PC-3 (cell line): ENCODE measurements around the gene SDSL. TPM values are rescaled to one million over a fixed set of nuclear protein-coding genes. Genes with fewer than 3 reads are reported as not detected.

Experiments
- ATAC-seq: fragments of 200-7000 bp; cut with Tn5 transposase; 2 replicates; pipeline ENCODE4 v1.9.1; 2020; ENCODE audit warnings: mild to moderate bottlenecking, moderate library complexity
- BruUV-seq: library from RNA; stranded (reverse); fragments of 400-500 nt; replicated peaks from 2 replicates; lab custom pipeline; 2021; lab: Mats Ljungman, UMichigan
- CTCF ChIA-PET: fragments of 300-600 bp; sonication (Branson Sonifier 250); formaldehyde crosslinking; loops from one replicate; lab custom pipeline; 2022; ENCODE audit warnings: antibody characterized with exemption; lab: Charles Lee
- POLR2A ChIA-PET: fragments of 300-600 bp; sonication (Branson Sonifier 250); formaldehyde crosslinking; loops from one replicate; lab custom pipeline; 2022; ENCODE audit warnings: antibody characterized with exemption; ENCODE audit not compliant: unreplicated experiment; lab: Charles Lee
- DNase-seq: peaks from one replicate; pipeline ENCODE4 v3.0.0-alpha.2; 2015
- H2AFZ ChIP-seq: fragments of 300-600 bp; sonication (generic); 2 replicates; pipeline ENCODE4 v1.6.0; 2016; ENCODE audit warnings: antibody characterized with exemption, low read length
- H3F3A ChIP-seq: fragments of 300-600 bp; sonication (generic); one replicate; pipeline ENCODE4 v1.6.0; 2017; ENCODE audit warnings: antibody characterized with exemption, low read length, control low read depth, mild to moderate bottlenecking; ENCODE audit not compliant: unreplicated experiment
- H3K27ac ChIP-seq: fragments of 300-600 bp; sonication (generic); 2 replicates; pipeline ENCODE4 v1.5.1; 2016; ENCODE audit warnings: mild to moderate bottlenecking, low read length
- H3K27me3 ChIP-seq: fragments of 300-600 bp; sonication (generic); 2 replicates; pipeline ENCODE4 v1.6.1; 2016; ENCODE audit warnings: low read length, mixed read lengths
- H3K36me3 ChIP-seq: fragments of 300-600 bp; sonication (generic); 2 replicates; pipeline ENCODE4 v1.6.1; 2016; ENCODE audit warnings: low read depth, mixed run types, low read length, mixed read lengths
- H3K4me1 ChIP-seq: fragments of 300-600 bp; sonication (generic); 2 replicates; pipeline ENCODE4 v1.5.1; 2016; ENCODE audit warnings: low read length; ENCODE audit not compliant: insufficient read depth
- H3K4me2 ChIP-seq: fragments of 300-600 bp; sonication (generic); 2 replicates; pipeline ENCODE4 v1.6.0; 2016; ENCODE audit warnings: low read length
- H3K4me3 ChIP-seq: fragments of 300-600 bp; sonication (generic); 2 replicates; pipeline ENCODE4 v1.5.1; 2016; ENCODE audit warnings: mild to moderate bottlenecking, low read length, mixed read lengths
- H3K79me2 ChIP-seq: fragments of 300-600 bp; sonication (generic); 2 replicates; pipeline ENCODE4 v1.6.1; 2017; ENCODE audit warnings: low read length, mixed read lengths
- H3K9ac ChIP-seq: fragments of 300-600 bp; sonication (generic); 2 replicates; pipeline ENCODE4 v1.6.0; 2016; ENCODE audit warnings: mild to moderate bottlenecking, low read length
- H3K9me2 ChIP-seq: fragments of 300-600 bp; sonication (generic); replicated peaks from 2 replicates; pipeline ENCODE4 v1.6.1; 2016; ENCODE audit warnings: mixed run types, low read length, mixed read lengths
- H3K9me3 ChIP-seq: fragments of 300-600 bp; sonication (generic); 2 replicates; pipeline ENCODE4 v1.6.1; 2016; ENCODE audit warnings: low read length, mixed read lengths
- H4K20me1 ChIP-seq: fragments of 300-600 bp; sonication (generic); 2 replicates; pipeline ENCODE4 v1.6.1; 2016; ENCODE audit warnings: low read length, mixed read lengths
- CTCF ChIP-seq: fragments of 300-600 bp; sonication (generic); conservative IDR thresholded peaks from 2 replicates; pipeline ENCODE4 v1.5.1; 2017; ENCODE audit warnings: antibody characterized with exemption, low read depth, mild to moderate bottlenecking, low read length
- EZH2 ChIP-seq: fragments of 300-600 bp; sonication (generic); IDR thresholded peaks from one replicate; pipeline ENCODE4 v1.6.1; 2017; ENCODE audit warnings: antibody characterized with exemption, mild to moderate bottlenecking, low read length; ENCODE audit not compliant: unreplicated experiment
- EZH2phosphoT487 ChIP-seq: fragments of 300-600 bp; sonication (generic); IDR thresholded peaks from 2 replicates; pipeline ENCODE4 v1.6.1; 2018; ENCODE audit warnings: mild to moderate bottlenecking, antibody characterized with exemption, low read length, borderline replicate concordance
- intact Hi-C: fragments of 100-400 bp; cut with micrococcal nuclease; formaldehyde crosslinking; loops from 2 replicates; pipeline ENCODE4 v1.9.0; 2023
- total RNA-seq: library from RNA; depleted of rRNA; stranded (reverse); fragments of >200 nt; gene quantifications from 2 replicates; pipeline ENCODE4 v1.2.3, GENCODE V29; 2014

Gene SDSL
- total RNA-seq, 1 experiment from 2014 or later = 14.0 TPM

DNA sequence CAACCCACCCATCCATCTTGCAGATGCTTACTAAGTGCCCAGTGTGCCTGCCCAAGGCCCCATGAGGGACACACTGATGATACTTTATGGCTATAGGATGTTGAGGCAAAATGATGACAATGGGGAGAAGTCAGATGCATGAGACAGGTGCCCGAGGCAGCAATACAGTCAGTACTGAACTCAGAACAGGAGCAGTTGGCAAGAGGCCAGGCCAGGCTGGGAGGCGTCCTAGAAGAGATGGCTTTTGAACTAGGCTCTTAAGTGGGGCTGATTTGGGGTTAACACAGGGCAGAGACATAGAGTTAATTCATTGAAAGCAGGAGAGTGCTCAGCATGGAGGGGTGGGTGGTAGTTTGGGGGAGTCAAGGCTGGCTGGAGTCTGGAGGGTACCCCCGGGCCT lies 48.2 kb upstream of the SDSL start:
- BruUV-seq = no TSS peak
- Histone ChIP-seq H3K27me3 (no peaks in the 10 kb centered on the region), H3K9ac (no peak overlapping the region), H3F3A (no peaks in the 10 kb centered on the region), H3K9me3 (no peaks in the 10 kb centered on the region), H3K4me2 (no peak overlapping the region), H3K4me3 (no peak overlapping the region), H4K20me1 (no peaks in the 10 kb centered on the region), H3K27ac (no peak overlapping the region), H2AFZ (no peak overlapping the region), H3K36me3 (peaks cover 19% of the 10 kb centered on the region), H3K79me2 (no peaks in the 10 kb centered on the region), H3K4me1 (no peaks in the 10 kb centered on the region), H3K9me2 (no peaks in the 10 kb centered on the region)
- intact Hi-C loops = no loop called here
- ChIA-PET POLR2A (no interaction called here), CTCF (no interaction called here)
- ATAC-seq (no peak), DNase-seq (no peak)
- no peak for TF ChIP-seq EZH2phosphoT487
- no peak for TF ChIP-seq EZH2
- no peak for TF ChIP-seq CTCF

DNA sequence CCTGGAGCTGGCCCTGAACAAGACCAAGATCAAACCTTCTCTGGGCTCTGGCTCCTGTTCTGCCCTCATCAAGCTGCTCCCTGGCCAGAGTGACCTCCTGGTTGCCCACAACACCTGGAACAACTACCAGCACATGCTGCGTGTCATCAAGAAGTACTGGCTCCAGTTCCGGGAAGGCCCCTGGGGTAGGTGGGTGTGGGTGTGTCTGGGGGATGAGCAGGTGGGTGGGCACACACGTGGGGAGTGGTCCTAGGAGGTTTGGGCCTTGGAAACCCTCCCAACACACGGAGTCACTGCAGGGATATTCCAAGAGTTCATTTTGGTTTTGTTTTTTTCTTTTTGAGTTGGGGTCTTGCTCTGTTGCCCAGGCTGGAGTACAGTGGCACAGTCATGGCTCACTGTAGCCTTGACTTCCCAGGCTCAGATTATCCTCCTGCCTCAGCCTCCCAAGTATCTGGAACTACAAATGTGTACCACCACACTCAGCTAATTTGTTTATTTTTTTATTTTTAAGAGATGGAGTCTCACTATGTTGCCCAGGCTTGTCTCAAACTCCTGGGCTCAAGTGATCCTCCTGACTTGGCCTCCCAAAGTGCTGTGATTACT lies 47.3 kb upstream of the SDSL start:
- no peak overlapping the region for H3K27ac ChIP-seq
- H3K36me3 ChIP-seq = peaks cover 19% of the 10 kb centered on the region
- no TSS peak for BruUV-seq
- H3K9ac ChIP-seq = no peak overlapping the region
- no peak overlapping the region for H3K4me2 ChIP-seq
- no peak for TF ChIP-seq CTCF
- TF ChIP-seq EZH2 = no peak
- no peak for TF ChIP-seq EZH2phosphoT487
- intact Hi-C loops = no loop called here
- POLR2A ChIA-PET = no interaction called here
- no peaks in the 10 kb centered on the region for H3K9me3 ChIP-seq
- no peaks in the 10 kb centered on the region for H3K4me1 ChIP-seq
- no peak overlapping the region for H3K4me3 ChIP-seq
- H2AFZ ChIP-seq = no peak overlapping the region
- H4K20me1 ChIP-seq = no peaks in the 10 kb centered on the region
- no peaks in the 10 kb centered on the region for H3K9me2 ChIP-seq
- no peak for DNase-seq
- no peaks in the 10 kb centered on the region for H3K79me2 ChIP-seq
- CTCF ChIA-PET = no interaction called here
- H3F3A ChIP-seq = no peaks in the 10 kb centered on the region
- ATAC-seq = no peak
- H3K27me3 ChIP-seq = no peaks in the 10 kb centered on the region

GRCh38 chr12:113378291-113378690 lies 43.9 kb upstream of the SDSL start:
- intact Hi-C loops = no loop called here
- Histone ChIP-seq H3K4me3 (no peak overlapping the region), H3K9ac (no peak overlapping the region), H3K27me3 (no peaks in the 10 kb centered on the region), H3F3A (no peaks in the 10 kb centered on the region), H3K9me3 (no peaks in the 10 kb centered on the region), H2AFZ (no peak overlapping the region), H3K36me3 (peaks cover 12% of the 10 kb centered on the region), H3K9me2 (no peaks in the 10 kb centered on the region), H3K27ac (no peak overlapping the region), H3K4me2 (no peak overlapping the region), H3K4me1 (no peaks in the 10 kb centered on the region), H3K79me2 (no peaks in the 10 kb centered on the region), H4K20me1 (no peaks in the 10 kb centered on the region)
- DNase-seq (no peak), ATAC-seq (no peak)
- no TSS peak for BruUV-seq
- POLR2A ChIA-PET = no interaction called here
- TF ChIP-seq CTCF (no peak), EZH2phosphoT487 (no peak), EZH2 (no peak)
- CTCF ChIA-PET = no interaction called here
